Stimulated activated CD8-positive, alpha-beta memory T cell treated with anti-CD3 and anti-CD28 coated beads, Interleukin-7, amount 100 ng/mL, for 4 hours (primary cell): ENCODE data around the gene FAM120AOS.
A peak's percentile ranks its signal among the peaks of the same experiment; 100 is the strongest.
"Not testable (repeated sequence)": the region's sequence is repeated elsewhere in the genome, so short reads cannot be mapped to it uniquely, and the experiment has no call there.

Experiments used
- DNase-seq, 2 donors: peaks; one replicate each; pipeline ENCODE4 v3.0.0-alpha.2; 2020; ENCODE audit warnings: low read depth in 2 of 2

Gene FAM120AOS

DNA sequence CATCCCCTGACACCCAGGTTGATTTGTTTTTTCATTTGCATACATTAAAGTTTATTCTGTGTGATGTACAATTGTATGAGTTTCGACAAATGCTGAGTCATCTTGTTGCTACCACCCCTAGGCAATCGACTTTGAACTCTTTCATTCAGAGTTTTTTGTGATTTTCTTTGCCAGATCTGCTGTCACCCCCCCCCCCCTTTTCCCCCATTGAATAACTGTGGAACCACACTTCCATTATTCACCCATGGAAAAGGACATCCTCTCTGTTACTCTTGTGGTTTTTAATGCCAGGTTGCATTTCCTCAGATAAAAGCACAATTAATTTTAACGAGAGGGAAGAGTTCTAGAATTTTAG lies 13.7 kb upstream of the FAM120AOS start:
- no peak for DNase-seq

- no peak for DNase-seq
Measured at GRCh38 chr9:93466416-93467061, 13.2 kb upstream of the FAM120AOS start.

DNA sequence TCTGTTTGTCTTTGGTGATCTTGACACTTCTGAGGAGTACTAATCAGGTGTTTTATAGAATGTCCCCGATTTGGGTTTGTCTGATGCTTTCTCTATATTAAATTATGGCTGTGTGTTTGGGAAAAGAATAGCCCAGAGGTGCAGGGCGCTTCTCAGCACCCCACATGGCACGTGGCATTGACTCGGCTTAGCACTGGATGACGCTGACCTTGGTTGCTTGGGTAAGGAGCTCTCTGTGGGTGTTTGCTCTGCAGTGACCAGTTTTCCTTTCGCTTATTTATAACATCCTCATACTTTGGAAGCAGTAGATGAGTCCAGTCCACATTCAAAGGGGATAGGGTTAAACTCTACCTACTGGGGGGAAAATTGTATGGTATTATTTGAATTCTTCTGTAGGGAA lies 12.5 kb upstream of the FAM120AOS start:
- no peak for DNase-seq

DNA sequence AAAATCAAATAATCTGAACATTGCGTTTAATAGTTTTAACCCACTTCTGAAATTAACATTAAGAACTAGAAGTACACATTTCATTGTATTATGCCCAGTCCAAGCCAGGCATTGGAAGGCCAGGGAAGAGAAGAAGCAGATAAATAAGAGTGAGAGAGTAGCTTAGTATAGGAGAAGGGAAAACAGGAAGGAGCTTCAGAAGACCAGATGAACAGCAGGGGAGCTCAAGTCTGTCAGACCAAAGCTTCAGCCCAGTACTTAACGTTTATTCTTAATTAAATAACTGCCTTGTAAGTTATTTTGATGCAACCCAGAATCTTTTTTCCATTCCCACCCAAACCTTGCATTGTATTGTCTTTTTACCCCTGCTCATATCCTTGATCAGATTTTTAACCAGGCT lies 11.5 kb upstream of the FAM120AOS start:
- DNase-seq: no peak

- no peak for DNase-seq
Measured at GRCh38 chr9:93464395-93464794, 11.0 kb upstream of the FAM120AOS start.

DNA sequence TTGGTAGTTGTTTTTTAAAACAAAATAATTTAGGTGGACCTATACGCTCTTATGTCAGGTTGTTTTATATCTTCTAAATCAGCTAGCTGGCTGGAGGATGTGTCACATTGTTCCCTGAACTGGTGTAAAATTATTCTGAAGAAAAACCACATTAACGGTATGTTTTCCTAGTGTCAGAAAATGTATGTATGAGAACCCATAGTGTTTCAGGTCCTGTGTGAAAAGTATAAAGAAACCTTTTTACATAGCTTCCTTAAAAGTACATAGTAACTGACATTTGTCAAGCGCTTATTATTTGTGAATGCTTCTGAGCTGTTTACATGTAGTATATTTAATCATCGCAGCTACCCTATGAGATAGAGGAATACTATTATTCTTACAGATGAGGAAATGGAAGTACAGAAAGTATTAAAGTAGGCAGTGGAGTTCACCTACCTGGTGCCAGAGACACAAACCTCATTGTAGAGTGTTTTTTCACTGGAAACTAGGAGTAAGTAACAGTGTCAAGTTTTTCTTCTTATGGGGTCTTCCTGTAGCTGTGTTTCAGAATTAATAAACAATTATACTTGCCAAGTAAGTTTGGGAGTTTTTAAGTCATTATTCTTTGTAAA lies 10.4 kb upstream of the FAM120AOS start:
- no peak for DNase-seq

DNA sequence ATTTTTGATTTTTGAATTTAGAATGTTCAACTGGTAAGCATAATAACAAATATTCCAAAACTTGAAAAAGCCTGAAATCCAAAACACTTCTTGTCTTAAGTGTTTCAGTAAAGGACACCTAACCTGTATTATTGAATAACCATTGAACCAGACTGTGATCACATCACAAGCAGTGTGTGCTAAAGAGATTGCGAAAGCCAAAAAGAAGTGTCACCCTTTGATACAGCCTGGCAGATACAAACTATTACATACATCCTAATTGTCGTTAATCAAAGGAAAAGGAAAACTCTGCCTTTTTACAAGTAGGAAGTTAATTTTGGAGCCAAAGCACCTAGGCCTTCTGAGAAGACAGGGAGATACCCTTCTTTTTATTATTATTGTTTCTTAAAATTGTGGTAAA lies 8.4 kb upstream of the FAM120AOS start:
- DNase-seq: no peak

DNA sequence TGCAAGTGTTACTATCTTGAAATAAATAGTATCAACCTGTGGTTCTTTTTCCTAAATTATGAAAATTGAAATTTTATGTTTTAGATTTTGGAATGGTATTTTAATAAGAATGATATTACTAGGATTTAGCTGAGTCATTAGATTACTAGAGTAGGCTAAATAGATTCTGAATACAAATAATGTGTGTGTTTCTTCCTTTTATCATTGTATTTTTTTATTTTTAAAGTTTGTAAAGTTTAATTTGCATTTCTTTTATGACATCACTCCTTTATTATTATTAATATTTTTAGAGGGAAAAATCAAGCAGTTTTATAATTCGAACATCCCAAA lies 8.0 kb upstream of the FAM120AOS start:
- no peak for DNase-seq

DNA sequence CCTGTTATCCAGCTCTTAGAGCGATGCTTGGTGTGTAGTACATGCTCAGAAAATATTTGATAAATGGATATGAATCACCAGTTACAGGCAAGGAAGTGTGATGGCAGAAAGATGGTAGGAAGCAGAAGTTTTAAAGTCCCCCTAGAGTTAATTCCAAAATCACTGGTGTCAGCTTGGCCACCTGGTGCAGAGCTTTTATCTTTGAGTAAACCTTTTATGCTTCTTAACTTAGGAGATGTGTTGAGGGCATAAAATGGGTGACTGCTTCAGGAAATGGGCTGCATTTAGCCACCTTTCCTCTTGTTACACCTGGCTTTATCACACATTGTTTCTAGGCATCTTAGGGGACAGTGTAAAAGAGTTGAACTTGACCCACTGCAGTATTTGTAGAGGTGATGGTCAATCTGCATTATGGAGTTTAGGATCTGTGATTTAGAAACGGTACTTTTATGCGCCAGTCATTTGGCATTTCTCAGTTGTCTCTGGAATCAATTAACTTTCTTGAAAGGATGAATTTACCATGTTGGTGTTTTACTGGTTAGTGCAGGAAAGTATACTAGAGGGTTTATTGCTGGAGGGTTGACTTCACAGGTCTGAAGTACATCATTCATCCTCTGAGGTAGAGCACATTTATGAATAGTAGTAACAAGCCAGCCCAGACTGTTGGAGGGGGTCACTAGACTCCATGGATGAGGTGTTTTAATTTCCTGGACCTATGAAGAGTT lies 7.5 kb upstream of the FAM120AOS start:
- DNase-seq: no peak

- no peak for DNase-seq
Measured at GRCh38 chr9:93459432-93459847, 6.1 kb upstream of the FAM120AOS start.

GRCh38 chr9:93458712-93459111 lies 5.3 kb upstream of the FAM120AOS start:
- no peak for DNase-seq

- DNase-seq: no peak
Measured at GRCh38 chr9:93457006-93457405, 3.6 kb upstream of the FAM120AOS start.

DNA sequence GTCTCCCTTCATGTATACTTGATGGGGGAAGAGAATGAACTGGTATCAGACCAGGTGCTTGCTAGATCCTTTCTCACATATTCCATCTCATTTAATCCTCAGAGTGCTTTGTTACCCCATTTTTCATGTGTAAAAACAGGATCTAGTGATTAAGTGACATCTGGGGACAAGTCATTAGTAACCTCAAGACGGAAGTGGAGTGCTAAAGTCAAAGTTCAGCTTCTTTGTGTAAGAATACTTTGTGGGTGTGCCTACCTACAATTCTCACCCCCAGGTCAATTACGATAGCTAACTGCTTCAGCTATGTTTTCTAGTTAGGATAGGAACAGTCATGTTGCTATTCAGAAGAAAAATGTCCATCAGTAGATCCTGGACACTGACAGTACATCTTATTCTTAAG lies 3.1 kb upstream of the FAM120AOS start:
- DNase-seq: no peak

DNA sequence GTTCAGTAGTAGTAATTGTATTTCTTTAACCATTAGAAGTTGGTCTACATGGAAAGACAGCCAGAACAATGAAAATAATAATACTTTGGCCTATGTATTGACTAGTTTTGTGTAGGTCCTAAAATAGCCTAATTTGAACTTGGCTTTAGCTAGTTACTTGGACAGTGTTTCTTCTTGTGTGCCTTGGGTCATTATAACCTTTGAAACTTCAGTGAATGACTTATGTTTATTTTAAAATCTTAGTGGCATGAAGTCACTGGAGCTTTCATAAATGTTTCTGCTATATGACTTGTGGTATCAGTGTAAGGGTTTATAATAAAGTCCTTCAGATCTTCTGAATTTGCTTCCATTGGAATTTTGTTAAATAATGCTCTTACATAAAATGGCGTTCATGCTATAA lies 2.6 kb upstream of the FAM120AOS start:
- no peak for DNase-seq

DNA sequence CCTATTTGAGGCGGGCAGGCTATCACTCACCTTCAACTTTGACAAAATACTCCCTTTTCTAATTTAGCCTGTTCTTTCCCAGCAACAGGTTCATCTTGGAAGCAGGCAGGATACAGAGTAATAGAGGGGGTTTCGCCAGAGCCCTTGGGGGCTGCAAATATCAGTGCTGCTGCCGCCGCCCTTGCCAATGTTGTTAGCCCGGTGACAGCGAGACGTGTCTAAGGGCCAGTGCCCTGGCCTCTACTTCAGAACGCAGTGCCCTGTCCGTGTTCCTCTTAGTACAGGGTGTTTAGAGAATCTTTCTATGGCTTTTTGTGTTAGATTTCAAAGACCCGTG lies 703 bp downstream of the FAM120AOS start:
- peak in 1 of 2 donors; percentile 4 for DNase-seq

DNA sequence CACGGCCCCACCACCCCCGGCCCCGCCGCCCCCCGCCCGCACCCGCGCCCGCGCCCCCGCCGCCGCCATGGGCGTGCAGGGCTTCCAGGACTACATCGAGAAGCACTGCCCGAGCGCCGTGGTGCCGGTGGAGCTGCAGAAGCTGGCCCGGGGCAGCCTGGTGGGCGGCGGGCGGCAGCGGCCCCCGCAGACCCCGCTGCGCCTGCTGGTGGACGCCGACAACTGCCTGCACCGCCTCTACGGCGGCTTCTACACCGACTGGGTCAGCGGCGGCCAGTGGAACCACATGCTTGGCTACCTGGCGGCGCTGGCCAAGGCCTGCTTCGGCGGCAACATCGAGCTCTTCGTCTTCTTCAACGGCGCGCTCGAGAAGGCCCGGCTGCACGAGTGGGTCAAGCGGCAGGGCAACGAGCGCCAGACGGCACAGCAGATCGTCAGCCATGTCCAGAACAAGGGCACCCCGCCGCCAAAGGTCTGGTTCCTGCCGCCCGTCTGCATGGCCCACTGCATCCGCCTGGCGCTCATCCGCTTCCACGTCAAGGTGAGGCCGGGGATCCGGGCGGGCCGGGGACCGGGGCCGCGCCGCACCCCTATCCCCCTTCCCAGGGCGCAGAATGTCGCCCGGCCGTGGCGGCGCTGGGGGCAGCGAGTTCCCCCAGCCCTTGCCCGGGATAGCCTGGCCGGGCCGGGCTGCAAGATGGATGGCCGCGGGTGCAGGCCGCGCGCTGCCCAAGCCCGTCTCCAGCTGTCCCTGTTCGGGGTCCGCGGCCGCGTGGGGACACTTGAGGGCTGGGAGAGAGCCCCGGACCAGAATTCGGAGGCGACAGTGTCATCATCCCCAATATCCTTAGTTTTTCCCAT lies 1.3 kb downstream of the FAM120AOS start:
- peak; percentile 12 to 34 for DNase-seq

- DNase-seq: peak; percentile 31 to 72
Measured at GRCh38 chr9:93450945-93451815, 2.2 kb downstream of the FAM120AOS start, which contains the start of gene FAM120A. Gene FAM120A (plus strand): TSS chr9:93451685. CDS start chr9:93451916, 231 bp downstream.

DNA sequence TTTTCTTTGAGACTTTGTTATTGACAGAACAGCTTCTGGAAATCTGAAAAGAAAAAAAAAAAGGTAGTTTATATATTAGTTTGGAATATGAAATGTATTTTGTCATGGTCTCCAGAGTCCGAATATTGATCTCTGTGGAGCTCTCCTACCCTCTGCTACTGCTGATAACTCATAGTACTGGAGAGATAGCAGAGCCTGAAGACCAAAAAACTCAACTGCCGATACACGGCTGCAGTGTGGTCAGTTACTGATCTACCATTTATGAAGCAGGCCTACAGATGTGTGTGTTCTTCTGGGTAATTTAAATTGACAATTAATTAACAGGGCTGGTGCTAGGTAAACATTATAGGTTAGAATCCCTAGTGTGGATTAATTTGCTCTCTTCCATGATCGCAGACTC lies 5.7 kb downstream of the FAM120AOS start:
- DNase-seq: no peak

DNA sequence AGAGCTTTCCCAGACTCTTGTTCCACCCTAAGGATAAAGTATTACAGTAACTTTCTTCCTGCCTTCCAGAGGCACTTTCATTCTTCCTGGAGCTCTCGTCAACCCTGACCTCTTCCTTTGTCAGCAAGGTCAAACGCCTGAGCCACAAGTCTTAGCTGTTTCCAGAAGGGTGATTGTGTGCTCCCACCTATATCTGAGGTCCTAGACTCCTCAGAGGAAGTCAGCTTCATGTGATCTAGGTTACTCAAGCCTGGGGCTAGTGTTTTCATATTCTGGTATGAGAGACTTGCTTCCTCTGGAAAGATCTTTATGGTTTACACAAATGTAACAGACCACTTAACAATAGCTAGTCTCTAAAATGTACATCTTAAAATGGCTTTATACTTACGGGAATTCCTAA lies 7.3 kb downstream of the FAM120AOS start:
- no peak for DNase-seq

DNA sequence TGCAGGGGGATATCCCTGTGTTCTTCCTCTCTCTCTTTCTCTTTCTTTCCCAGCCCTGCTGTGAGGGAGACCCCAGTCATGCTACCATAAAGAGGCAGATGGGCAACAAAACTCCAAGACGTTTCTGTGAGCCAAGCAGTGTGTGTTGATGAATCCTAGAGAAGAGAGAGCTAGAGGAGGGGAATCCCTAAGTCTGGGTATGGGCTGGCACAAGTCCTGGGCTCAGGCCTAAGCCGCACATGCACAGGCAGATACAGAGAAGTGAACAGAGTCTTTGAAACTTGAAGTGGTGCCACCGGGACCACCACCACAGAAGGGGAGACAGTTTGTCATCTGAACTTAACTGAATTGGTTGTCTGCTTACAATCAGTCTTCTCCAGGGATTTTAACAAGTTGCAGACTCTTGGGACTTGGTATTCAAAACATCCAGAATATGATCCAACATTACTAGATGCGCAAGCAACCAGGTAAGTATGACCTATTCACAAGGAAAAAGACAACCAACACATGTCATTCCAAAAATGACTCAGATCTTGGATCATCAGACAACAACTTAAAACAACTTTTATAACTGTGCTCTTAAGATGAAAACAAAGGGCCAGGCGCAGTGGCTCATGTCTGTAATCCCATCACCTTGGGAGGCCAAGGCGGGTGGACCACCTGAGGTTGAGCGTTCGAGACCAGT lies 12.3 kb downstream of the FAM120AOS start:
- no peak for DNase-seq

DNA sequence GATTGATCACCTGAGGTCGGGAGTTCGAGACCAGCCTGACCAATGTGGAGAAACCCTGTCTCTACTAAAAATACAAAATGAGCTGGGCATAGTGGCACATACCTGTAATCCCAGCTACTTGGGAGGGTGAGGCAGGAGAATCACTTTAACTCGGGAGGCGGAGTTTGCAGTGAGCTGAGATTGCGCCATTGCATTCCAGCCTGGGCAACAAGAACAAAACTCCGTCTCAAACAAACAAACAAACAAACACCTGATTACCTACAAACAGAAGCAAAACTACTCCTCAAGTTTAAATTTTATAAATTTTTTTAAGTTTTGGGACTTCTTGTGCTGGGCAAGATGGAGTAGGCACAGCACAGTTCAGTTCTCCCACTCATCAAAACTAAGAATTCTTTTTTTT lies 14.1 kb downstream of the FAM120AOS start:
- not testable (repeated sequence) for DNase-seq
